Caco-2 (cell line): Measurements from ENCODE around the gene TMEM54. TPM values are rescaled to one million over a fixed set of nuclear protein-coding genes. Genes with fewer than 3 reads are reported as not detected.

Experiments
- BruUV-seq: library from RNA; stranded (reverse); fragments of 400-500 nt; replicated peaks from 2 replicates; lab custom pipeline; 2021; lab: Mats Ljungman, UMichigan
- CTCF ChIA-PET: fragments of 300-600 bp; sonication (Branson Sonifier 250); formaldehyde crosslinking; loops from one replicate; lab custom pipeline; 2022; ENCODE audit warnings: antibody characterized with exemption; lab: Charles Lee
- POLR2A ChIA-PET: fragments of 300-600 bp; sonication (Branson Sonifier 250); formaldehyde crosslinking; loops from one replicate; lab custom pipeline; 2022; ENCODE audit warnings: antibody characterized with exemption; lab: Charles Lee
- DNase-seq, 2 experiments: peaks; one replicate each; pipeline versions ENCODE4 v3.0.0 to v3.0.0-alpha.2; 2020 to 2022
- H3K27me3 ChIP-seq: replicated peaks from 2 replicates; pipeline ENCODE4 v1.6.0; 2011; ENCODE audit warnings: low read length; ENCODE audit not compliant: control insufficient read depth, insufficient read depth
- H3K36me3 ChIP-seq: 2 replicates; pipeline ENCODE4 v1.5.1; 2011; ENCODE audit warnings: low read length; ENCODE audit not compliant: control insufficient read depth, insufficient read depth
- H3K4me1 ChIP-seq: fragments of 250-450 bp; sonication (Bioruptor Pico); 2 replicates; pipeline ENCODE4 v1.5.1; 2020; ENCODE audit warnings: mild to moderate bottlenecking
- H3K4me3 ChIP-seq: 2 replicates; pipeline ENCODE4 v1.5.1; 2011; ENCODE audit warnings: low read depth, mild to moderate bottlenecking, control low read depth, low read length
- H3K9me3 ChIP-seq: fragments of 250-450 bp; sonication (Bioruptor Pico); 2 replicates; pipeline ENCODE4 v1.5.1; 2020; ENCODE audit warnings: mild to moderate bottlenecking, moderate library complexity
- H3K27ac Mint-ChIP-seq: one replicate; pipeline ENCODE4 v1.8.0; 2022; ENCODE audit warnings: mixed read lengths; ENCODE audit not compliant: unreplicated experiment
- H3K27me3 Mint-ChIP-seq: one replicate; pipeline ENCODE4 v1.8.0; 2022; ENCODE audit warnings: mixed read lengths; ENCODE audit not compliant: insufficient read depth, unreplicated experiment
- H3K36me3 Mint-ChIP-seq: one replicate; pipeline ENCODE4 v1.8.0; 2022; ENCODE audit warnings: mild to moderate bottlenecking, mixed read lengths; ENCODE audit not compliant: insufficient read depth, unreplicated experiment
- H3K4me1 Mint-ChIP-seq: one replicate; pipeline ENCODE4 v1.8.0; 2022; ENCODE audit warnings: low read depth, mixed read lengths; ENCODE audit not compliant: unreplicated experiment
- H3K4me3 Mint-ChIP-seq: one replicate; pipeline ENCODE4 v1.8.0; 2022; ENCODE audit warnings: mild to moderate bottlenecking, moderate library complexity, mixed read lengths; ENCODE audit not compliant: unreplicated experiment
- H3K9me3 Mint-ChIP-seq: one replicate; pipeline ENCODE4 v1.8.0; 2022; ENCODE audit warnings: mixed read lengths; ENCODE audit not compliant: unreplicated experiment
- intact Hi-C: fragments of 100-400 bp; cut with micrococcal nuclease; formaldehyde crosslinking; loops from one replicate; pipeline ENCODE4 v1.10.0; 2022; ENCODE audit not compliant: unreplicated experiment
- total RNA-seq: library from RNA; stranded (reverse); gene quantifications from 2 replicates; pipeline ENCODE4 v1.2.3, GENCODE V29; 2022
- TF ChIP-seq, protein P1 (sequence below), 2 experiments: fragments of 200-600 bp in 1 of 2; IDR thresholded peaks; 1 replicate in 1 of 2; 2 replicates in 1 of 2; pipeline versions ENCODE4 v1.5.1 to v1.8.0; 2011 to 2022; ENCODE audit warnings: antibody characterized with exemption in 1 of 2, control low read depth in 1 of 2, inconsistent platforms in 1 of 2, low read depth in 1 of 2, low read length in 1 of 2, mild to moderate bottlenecking in 1 of 2, moderate library complexity in 1 of 2; ENCODE audit not compliant: insufficient read depth in 1 of 2, severe bottlenecking in 1 of 2, unreplicated experiment in 1 of 2

TMEM54 gene
- total RNA-seq, 1 experiment from 2014 or later = 50.1 TPM

DNA sequence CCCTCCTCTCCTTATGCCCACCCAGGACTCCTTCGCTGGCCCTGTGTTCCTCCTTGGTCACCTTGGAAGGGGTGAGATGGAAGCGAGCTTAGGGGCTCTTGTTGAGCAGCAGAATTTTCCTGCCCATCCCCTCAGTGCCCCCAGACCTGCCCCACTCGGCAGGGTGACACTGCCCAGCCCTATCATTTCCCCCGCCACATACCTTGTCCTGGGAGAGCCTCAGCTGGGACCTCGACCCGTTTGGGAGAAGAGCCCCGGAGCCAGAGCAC, 29.1 kb downstream of the TMEM54 start:
- peaks cover 17% of the 10 kb centered on the region for H3K4me1 Mint-ChIP-seq
- CTCF ChIA-PET = interaction anchor here (1.0 kb wide), 1 partner anchor 10 kb away, joined by 3 read pairs; no protein-coding TSS in a partner anchor
- no peaks in the 10 kb centered on the region for H3K27me3 Mint-ChIP-seq

DNA sequence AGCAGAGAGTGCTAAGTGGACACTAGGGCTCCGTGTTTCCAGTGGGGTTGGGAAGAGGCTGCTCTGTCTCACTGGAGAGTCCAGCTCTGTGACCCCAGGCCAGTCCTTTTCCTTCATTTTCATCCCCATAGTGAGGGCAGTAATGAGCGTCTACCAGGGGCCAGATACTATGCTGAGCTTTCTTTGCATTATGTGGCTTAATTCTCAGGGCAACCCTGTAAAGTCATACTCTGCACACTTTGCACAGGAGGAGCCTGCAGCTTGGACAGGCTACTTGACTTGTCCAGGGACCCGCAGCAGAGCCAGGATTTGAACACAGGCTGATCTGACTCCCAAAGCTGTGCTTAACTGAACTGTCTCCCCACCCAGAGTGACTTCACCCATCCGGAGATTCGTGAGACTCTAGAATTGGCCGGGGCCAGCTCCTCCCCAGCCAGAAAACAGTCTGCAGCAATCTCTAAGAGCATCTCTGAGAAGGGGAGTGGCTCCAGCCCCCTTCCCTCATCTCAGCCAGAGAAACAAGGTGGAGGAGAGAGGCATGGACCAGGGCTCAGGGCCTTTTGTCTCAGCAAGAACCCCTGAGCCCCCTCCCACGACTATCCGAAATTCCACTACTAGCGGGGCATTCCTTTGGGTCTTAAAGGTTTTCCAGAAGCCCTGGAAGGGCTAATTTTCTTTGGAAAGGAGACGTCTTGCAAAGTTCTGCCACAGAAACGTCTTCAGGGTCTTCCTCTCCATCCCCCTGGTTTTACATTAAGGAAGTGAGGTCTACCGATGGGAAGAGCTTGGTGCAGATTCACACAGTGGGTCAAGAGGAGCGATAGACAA, 29.6 kb downstream of the TMEM54 start:
- Mint-ChIP-seq H3K36me3 (peaks cover 6% of the 10 kb centered on the region), H3K27me3 (no peaks in the 10 kb centered on the region), H3K9me3 (no peaks in the 10 kb centered on the region), H3K4me1 (peaks cover 17% of the 10 kb centered on the region), H3K4me3 (peak overlapping the region; percentile 62), H3K27ac (no peak overlapping the region)
- H3K27me3 ChIP-seq = no peaks in the 10 kb centered on the region; the same call in 1 of the 2 replicates
- BruUV-seq = no TSS peak
- H3K4me1 ChIP-seq = no peaks in the 10 kb centered on the region
- H3K36me3 ChIP-seq = no peaks in the 10 kb centered on the region
- POLR2A ChIA-PET = no interaction called here
- peak overlapping the region; percentile 36 for H3K4me3 ChIP-seq
- intact Hi-C loops = no loop called here
- TF ChIP-seq, protein P1, sequence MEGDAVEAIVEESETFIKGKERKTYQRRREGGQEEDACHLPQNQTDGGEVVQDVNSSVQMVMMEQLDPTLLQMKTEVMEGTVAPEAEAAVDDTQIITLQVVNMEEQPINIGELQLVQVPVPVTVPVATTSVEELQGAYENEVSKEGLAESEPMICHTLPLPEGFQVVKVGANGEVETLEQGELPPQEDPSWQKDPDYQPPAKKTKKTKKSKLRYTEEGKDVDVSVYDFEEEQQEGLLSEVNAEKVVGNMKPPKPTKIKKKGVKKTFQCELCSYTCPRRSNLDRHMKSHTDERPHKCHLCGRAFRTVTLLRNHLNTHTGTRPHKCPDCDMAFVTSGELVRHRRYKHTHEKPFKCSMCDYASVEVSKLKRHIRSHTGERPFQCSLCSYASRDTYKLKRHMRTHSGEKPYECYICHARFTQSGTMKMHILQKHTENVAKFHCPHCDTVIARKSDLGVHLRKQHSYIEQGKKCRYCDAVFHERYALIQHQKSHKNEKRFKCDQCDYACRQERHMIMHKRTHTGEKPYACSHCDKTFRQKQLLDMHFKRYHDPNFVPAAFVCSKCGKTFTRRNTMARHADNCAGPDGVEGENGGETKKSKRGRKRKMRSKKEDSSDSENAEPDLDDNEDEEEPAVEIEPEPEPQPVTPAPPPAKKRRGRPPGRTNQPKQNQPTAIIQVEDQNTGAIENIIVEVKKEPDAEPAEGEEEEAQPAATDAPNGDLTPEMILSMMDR (IDR thresholded peaks at IDR 0.05; ENCODE audit: insufficient read depth in 1 of 2, low read depth in 1 of 2, low read length in 1 of 2, severe bottlenecking in 1 of 2, unreplicated experiment in 1 of 2) = no peak
- CTCF ChIA-PET = interaction anchor here (1.0 kb wide), 1 partner anchor 10 kb away, joined by 3 read pairs; no protein-coding TSS in a partner anchor
- DNase-seq = no peak
- H3K9me3 ChIP-seq = no peaks in the 10 kb centered on the region

More for the DNA sequence above, 29.1 kb downstream of the TMEM54 start:
- no peaks in the 10 kb centered on the region for H3K4me1 ChIP-seq
- POLR2A ChIA-PET = no interaction called here
- H3K4me3 Mint-ChIP-seq = no peak overlapping the region
- no peak overlapping the region for H3K4me3 ChIP-seq
- H3K9me3 ChIP-seq = no peaks in the 10 kb centered on the region
- no peaks in the 10 kb centered on the region; the same call in 1 of the 2 replicates for H3K27me3 ChIP-seq
- peaks cover 6% of the 10 kb centered on the region for H3K36me3 Mint-ChIP-seq
- intact Hi-C loops = no loop called here
- BruUV-seq = no TSS peak
- H3K27ac Mint-ChIP-seq = no peak overlapping the region
- H3K36me3 ChIP-seq = no peaks in the 10 kb centered on the region
- TF ChIP-seq, protein P1 (IDR thresholded peaks at IDR 0.05; ENCODE audit: insufficient read depth in 1 of 2, low read depth in 1 of 2, low read length in 1 of 2, severe bottlenecking in 1 of 2, unreplicated experiment in 1 of 2) = no peak
- H3K9me3 Mint-ChIP-seq = no peaks in the 10 kb centered on the region
- no peak for DNase-seq

DNA sequence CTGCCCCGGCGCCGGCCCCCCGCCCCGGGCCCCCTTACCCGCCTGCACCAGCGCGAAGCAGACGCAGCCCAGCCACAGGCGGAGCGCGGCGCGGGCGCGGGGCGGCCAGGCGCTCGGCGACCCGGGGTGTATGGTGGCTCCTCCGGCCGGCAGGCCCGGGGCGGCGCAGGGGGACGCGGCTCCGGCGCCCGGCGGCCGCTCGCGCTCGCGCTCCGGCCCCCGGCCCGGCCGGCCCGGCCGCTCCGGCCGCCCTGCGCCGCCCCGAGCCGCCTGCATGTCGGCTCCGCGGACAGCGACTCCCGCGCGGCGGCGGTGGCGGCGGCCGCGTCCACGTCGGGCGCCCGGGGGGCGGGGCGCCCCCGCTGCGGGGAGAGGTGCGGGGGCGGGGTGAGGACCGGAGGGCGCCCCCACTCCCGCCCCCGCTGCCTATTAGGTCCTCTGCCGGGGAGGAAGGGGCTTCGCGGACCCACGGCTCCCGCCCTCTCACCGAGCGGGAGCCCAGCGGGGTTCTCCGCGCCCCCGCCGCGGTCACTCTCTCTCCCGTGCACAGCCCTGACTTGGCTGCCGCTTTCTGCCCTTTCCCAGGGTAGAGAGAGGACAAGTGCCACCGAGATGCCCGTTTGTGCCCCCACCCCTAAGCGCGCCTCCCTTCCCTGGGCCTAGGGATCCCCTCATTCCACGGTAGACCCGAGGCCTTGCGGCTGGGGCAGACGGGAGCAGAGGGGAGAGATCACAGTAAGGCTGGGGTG, 30.4 kb downstream of the TMEM54 start, which contains the start of gene FNDC5:
TSS of gene FNDC5 (minus strand) at position 298 of the 749 bp plus-strand sequence.
- peak within 1 kb of the TSS; percentile 72 for H3K4me3 Mint-ChIP-seq
- peak within 1 kb of the TSS; percentile 36 for H3K4me3 ChIP-seq
- BruUV-seq = no TSS peak
- ChIA-PET CTCF (no interaction called here), POLR2A (no interaction called here)
- H3K4me1 ChIP-seq = no peaks in the 10 kb centered on the region
- no peaks in the 10 kb centered on the region for H3K9me3 ChIP-seq
- H3K27me3 Mint-ChIP-seq = no peaks in the 10 kb centered on the region
- TF ChIP-seq, protein P1 (IDR thresholded peaks at IDR 0.05; ENCODE audit: insufficient read depth in 1 of 2, low read depth in 1 of 2, low read length in 1 of 2, severe bottlenecking in 1 of 2, unreplicated experiment in 1 of 2) = no peak
- no peaks in the 10 kb centered on the region for H3K36me3 ChIP-seq
- H3K36me3 Mint-ChIP-seq = peaks cover 6% of the 10 kb centered on the region
- H3K4me1 Mint-ChIP-seq = peaks cover 17% of the 10 kb centered on the region
- intact Hi-C loops = no loop called here
- H3K9me3 Mint-ChIP-seq = no peaks in the 10 kb centered on the region
- no peak within 1 kb of the TSS for H3K27ac Mint-ChIP-seq
- peak in 1 of 2 experiments; percentile 43 for DNase-seq
- H3K27me3 ChIP-seq = no peaks in the 10 kb centered on the region; the same call in 1 of the 2 replicates
